ENCODE measurements around the gene CAPN15.

CAPN15 gene

GRCh38 chr16:548586-548985, 21.1 kb downstream of the CAPN15 start:
- no peak for DNase-seq

- DNase-seq = no peak
These were observed 22.2 kb downstream of the CAPN15 start for GRCh38 chr16:549544-550263.

DNA sequence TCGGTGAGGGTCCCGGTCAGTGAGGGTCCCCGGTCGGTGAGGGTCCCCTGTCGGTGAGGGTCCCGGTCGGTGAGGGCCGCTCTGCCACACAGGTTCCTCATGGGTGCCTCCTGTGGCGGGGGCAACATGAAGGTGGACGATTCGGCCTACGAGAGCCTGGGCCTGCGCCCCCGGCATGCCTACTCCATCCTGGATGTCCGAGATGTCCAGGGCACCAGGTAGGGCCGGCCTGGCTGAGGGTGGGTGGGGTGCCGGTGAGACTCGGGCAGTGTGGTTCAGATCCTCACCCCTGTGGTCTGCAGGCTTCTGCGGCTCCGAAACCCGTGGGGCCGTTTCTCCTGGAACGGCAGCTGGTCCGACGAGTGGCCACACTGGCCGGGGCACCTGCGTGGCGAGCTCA, 23.7 kb downstream of the CAPN15 start:
- no peak for DNase-seq

DNA sequence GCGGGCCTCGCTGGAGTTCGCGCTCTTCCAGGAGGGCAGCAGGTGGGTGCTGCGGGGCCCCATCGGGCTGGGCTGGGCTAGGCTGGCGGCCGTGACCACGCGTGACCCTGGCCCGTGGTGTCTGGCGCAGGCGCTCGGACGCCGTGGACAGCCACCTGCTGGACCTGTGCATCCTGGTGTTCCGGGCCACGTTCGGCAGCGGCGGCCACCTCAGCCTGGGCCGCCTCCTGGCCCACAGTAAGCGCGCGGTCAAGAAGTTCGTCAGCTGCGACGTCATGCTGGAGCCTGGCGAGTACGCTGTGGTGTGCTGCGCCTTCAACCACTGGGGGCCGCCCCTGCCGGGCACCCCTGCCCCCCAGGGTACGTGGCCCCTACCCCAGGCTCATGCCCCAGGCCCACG, 24.7 kb downstream of the CAPN15 start:
- DNase-seq = no peak

- no peak for DNase-seq
These were observed 26.2 kb downstream of the CAPN15 start for GRCh38 chr16:553601-554296.

GRCh38 chr16:554297-554621, 26.7 kb downstream of the CAPN15 start:
- DNase-seq = no peak

DNA sequence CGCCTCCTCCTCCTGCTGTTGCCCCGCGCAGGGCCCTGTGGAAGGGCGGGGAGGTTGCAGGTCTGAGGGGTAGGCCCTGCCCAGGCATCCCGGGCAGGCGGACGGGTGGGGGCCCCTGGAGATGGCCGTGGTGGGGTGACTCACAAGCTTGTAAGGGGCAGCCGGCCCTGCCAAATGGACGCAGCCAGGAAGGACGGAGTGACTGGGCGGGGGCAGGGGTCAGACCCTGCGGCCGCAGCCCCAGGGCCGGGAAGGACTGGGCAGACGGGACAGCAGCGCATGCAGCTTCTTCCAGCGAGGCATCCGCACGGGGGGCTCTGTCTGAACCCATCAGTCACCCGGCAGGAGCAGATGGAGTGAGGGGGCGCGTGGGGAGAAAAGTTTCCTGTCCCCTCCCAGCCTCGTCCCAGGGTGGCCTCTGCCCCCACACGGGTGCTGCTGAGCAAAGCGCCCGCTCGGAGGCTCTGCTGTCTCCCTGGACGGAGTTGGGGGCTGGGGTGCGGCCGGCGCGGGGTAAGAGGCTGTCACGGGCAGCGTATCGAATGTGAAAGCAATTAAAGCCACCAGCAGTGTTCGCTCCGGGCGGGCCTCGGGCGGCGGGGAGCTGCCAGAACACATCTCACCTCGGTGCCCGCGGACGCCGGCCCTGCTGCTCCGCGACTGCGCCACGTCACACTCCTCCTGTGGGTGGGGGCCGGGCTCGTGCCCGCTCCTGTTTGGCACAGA, 27.3 kb downstream of the CAPN15 start:
- DNase-seq = no peak

DNA sequence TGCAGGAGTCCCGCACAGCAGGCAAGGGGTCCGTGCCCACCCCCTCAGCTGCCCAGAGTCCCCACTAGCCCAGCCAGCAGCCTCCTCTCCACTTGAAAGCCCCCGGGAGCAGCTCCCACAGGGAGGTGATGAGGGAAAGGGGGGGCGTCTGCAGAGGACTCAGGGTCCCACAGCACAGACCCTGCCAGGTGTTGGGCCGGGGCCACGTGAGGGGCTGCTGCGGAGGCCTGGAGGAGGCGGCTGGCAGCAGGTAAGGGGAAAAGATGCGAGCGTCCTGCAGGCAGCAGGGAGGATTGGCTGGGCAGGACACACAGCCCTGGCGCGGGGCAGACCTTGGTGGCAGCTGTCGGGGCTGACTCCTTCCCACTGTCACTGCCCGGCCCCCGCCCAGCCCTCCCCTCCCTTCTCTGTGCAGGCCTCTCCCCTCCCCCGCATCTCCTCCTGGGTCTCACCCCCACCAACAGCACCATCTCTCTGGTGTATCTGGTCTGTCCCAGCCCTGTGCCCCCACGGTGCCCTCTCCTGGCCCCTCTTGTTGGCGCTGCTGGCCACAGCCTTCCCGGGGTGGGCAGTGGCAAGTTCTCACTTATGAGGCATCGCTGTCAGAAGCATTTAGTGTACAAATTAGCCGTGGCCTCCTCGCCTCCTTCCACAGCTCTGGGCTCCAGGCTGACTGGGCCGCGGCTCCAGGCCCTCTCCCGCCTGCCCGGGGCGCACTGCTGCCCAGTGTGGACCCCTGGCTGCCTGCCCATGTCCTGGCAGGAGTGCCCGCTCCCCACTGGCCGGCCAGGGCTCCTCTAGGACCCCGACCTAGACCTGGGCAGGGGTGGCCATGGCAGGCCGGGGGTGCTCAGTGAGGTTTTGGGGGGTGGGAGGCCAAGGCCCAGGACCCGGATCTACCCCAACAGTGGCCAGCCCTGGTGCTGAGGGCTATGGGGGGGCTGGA, 28.3 kb downstream of the CAPN15 start:
- DNase-seq = no peak

- no peak for DNase-seq
These were observed 29.1 kb downstream of the CAPN15 start for GRCh38 chr16:556474-557173.

DNA sequence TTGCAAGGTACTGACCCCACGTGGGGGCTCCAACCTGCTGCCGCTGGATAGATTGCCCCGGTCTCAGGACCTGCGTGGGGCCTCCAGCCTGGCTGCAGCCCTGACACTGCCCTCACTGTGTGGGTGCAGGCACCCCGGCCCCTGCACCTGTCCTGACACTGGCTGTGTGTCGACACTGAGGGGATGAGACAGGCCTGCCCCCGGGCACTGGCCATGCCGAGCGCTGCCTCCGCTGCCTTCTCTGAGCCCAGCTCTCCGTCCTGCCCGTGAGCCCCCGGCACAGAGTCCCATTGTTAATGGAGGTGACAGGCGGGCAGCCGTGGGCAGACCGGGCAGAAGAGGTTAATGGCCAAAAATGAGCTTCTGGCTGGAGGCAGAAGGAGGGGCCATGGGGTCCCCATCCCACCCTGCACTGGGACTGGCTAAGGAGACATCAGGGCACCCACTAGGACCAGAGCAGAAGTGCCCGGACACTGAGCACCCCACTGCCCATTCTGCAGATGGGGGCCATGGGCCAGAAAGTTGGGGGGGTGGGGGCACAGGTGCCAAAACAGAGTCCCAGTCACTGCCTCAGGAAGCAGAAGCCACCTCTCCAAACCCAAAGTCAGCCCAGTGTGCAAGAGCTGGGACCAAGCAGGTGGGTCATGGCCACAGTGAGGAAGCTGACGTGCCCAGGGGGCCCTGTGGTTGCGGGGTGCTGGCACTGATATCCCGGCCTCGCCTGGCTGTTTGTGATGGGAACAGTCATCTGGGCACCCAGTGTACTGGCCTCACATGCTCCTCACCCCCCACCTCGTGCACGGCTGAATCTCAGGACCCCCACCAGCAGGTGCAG, 30.2 kb downstream of the CAPN15 start:
- no peak for DNase-seq

DNA sequence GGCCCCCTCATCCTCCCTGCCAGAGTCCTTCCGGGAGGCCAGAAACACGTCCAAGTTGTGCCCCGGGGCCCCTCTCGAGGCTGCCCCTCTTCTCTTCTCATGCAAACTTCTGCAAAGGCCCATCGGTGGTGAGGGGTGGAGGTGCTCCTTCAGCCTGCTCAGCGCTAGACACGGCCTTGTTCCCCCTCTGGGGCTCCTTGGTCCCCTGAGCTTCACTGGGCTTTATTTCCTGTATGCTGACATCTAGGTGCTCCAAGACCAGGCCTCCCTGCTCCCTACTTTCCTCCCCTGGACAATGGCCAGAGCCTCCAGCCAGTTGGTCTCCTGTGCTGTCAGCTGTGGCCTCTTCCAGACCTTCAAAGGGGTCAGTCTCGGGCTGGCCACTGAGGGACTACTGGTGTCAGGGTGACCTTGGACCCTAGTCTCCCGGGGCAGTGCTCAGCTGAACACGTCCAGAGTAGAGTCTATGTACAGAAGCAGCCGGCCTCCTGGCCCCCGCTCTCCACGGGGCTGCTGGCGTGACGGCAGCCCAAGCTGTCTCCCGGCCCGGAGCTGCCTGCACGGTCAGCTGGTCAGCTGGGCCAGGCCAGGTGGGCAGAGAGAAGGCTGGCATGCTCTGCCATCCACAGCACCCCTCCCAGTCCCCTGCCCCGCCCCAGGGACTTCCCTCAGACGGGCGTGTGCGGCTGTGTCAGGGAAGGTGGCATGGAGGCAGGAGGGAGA, 30.9 kb downstream of the CAPN15 start:
- DNase-seq = no peak

DNA sequence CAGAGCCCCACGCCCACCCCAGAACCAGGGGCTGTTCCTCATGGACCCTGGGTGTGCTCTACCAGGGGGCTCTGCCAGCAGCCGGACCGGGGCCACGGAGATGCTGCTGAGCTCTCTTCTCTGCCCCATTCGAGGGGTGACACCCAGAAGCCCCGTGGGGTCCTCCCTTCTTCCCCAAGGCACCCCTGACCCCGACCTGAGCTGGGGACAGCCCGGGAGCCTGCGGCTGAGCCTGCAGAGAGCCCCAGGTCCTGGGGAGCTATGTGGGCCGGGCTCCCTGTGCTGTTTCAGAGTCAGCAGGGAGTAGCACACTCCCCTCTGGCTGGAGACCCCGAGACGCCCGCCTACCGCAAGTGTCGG, 31.5 kb downstream of the CAPN15 start:
- DNase-seq = no peak

DNA sequence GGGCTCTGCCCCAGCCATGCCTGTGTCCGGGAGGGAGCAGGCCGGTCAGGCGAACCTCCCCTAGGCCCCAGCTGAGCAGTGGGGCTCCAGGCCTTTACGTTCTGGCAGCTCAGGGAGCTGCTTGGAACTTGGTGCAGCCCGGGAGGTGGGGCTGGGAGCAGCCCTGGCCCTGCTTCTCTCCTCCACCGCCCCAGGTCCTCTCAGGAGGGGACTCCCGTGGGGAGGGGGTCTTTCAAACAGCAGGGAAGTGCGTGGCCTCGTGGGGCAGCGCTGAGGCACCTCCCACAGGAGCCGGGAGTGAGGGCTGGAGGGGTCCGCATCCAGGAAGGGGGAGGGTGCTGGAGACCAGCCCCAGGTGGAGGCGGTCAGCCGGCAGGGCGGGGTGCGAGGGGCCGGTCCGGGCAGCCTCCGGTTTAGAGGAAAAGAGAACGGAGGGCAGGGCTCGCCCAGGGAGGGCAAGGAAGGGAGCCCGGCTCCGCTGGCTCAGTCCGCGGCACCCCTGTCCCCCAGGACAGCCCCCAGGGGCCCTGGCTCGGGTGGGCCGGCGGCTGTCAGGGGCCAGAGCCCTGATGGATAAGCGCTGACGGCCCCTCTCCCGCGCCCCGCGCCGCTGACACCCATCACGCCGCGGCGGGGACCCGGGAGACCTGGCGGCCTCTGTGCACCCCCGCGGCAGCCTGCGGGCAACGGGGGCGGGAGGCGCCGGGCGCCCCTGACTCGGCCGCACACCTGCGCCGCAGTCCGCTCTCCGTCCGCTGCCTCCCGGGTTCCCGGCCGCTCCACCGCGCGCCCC, 32.1 kb downstream of the CAPN15 start:
- DNase-seq = no peak

DNA sequence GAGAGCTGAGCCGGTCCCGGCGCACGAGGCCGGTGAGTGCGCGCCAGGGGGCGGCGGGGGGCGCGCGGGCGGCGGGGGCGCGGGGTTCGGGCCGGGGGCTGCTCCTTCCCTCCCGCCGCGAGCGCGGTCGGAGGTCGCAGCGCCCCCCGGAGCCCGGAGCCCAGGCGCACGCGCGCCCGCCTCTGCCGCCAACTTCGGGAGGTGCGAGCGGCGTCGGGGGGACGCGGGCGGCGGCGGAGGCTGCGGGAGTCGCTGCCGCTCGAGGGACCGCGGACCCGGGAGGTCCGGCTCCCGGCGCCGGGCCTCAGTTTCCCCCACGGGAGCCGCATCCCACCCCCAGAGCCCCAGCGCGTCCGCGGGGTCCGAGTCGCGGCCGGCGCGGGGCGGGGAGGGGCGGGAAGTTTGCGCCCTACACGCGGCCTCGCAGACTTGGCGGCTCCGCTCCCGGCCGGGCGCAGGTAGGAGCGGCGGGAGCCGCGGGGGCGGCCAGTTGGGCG, 32.7 kb downstream of the CAPN15 start, which contains the start of gene PRR35:
Gene PRR35, plus strand, starts transcription at position 191 of the 497 bp plus-strand sequence. CDS start 2,901 bp downstream, outside the sequence.
- no peak for DNase-seq

GRCh38 chr16:560701-561412, 33.3 kb downstream of the CAPN15 start:
- DNase-seq = no peak

DNA sequence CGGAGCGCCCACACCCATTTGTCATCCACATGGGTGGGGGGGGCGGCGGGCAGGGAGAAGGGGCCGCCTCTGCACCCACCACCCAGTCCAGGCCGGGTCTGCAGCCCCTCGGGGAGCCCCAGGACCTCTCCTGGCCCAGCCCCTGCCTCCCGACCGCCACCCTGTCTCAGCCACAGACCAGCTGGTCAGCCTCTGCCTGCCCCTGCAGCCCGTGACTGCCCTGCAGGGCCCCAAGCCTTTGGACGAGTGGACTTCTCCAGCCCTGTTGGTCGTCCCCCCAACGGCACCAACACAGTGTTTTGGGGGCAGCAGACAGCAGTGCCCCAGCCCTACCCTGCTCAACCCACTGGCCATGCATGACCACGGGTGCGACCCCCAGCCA, 33.9 kb downstream of the CAPN15 start:
- DNase-seq = no peak

DNA sequence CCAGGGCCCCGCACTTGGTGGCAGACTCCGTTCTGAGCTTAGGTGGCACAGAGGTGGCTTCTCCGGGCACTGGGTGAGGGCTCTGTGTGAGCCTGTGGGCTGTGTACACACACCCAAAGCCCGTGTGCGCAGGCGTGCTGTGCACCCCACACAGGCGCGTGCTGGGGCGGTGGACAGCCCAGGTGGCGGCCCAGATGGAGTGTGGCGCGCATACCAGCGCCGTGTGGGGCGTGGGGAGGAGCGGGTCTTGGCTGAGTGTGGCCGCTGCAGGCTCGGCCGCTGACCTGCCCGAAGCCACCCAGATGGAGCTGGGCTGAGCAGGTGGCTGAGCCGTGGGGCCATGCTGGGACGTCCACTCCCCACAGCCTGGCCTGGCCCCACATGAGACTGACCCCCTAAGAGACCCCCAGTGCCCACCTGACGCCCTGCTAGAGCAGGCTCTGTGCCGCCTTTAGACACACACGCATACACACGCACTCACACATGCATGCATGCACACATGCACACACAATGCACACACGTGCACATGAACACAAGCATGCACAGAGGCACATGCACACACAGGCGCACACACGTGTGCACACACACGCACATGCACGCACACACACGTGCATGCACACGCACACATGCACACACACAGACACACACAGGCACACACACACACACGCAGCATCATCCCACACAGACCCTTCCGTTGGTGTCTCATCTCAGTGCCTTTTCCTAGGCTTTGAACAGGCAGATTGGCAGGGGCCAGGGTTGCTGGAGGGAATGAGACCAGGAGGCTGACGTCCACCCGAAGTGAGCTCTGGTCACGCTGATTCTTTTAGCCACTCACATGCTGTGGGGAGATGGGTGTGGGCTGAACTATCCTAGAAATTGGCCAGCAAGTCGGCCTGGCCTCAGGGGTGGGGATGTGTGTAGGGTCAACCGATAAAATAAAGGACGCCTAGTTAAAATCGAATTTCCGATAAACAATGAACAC, 34.7 kb downstream of the CAPN15 start:
- no peak for DNase-seq
